Activated naive CD4-positive, alpha-beta T cell treated with anti-CD3 and anti-CD28 coated beads for 36 hours (primary cell): Measurements from ENCODE around the gene LIPG. TPM values are rescaled to one million over a fixed set of nuclear protein-coding genes. Genes with fewer than 3 reads are reported as not detected.

Experiments used
- CTCF ChIA-PET: fragments of 350-600 bp; sonication (Branson Sonifier 250); formaldehyde crosslinking; loops from one replicate; lab custom pipeline; 2021; ENCODE audit warnings: antibody characterized with exemption; lab: Charles Lee
- DNase-seq: peaks from one replicate; pipeline ENCODE4 v3.0.0-alpha.2; 2020
- H3K27ac Mint-ChIP-seq: one replicate; pipeline ENCODE4 v1.8.0; 2021; ENCODE audit warnings: mild to moderate bottlenecking, mixed read lengths
- H3K27me3 Mint-ChIP-seq: one replicate; pipeline ENCODE4 v1.8.0; 2021; ENCODE audit warnings: low read depth, mixed read lengths
- H3K36me3 Mint-ChIP-seq: one replicate; pipeline ENCODE4 v1.8.0; 2021; ENCODE audit warnings: low read depth, mixed read lengths
- H3K4me1 Mint-ChIP-seq: one replicate; pipeline ENCODE4 v1.8.0; 2021; ENCODE audit warnings: low read depth, mixed read lengths
- H3K4me3 Mint-ChIP-seq: one replicate; pipeline ENCODE4 v1.8.0; 2021; ENCODE audit warnings: mild to moderate bottlenecking, moderate library complexity, mixed read lengths
- H3K9me3 Mint-ChIP-seq: one replicate; pipeline ENCODE4 v1.8.0; 2021; ENCODE audit warnings: mixed read lengths
- intact Hi-C: fragments of 100-400 bp; cut with micrococcal nuclease; formaldehyde crosslinking; loops from one replicate; pipeline ENCODE4 v1.15.1; 2023
- total RNA-seq, 2 experiments: library from RNA; stranded (reverse); gene quantifications; one replicate each; pipeline ENCODE4 v1.2.3, GENCODE V29; 2021

Gene LIPG
- total RNA-seq, 2 experiments from 2014 or later: 0.22 to 0.45 TPM

GRCh38 chr18:49524951-49525350, 36.9 kb upstream of the LIPG start:
- Mint-ChIP-seq H3K4me1 (no peaks in the 10 kb centered on the region), H3K27me3 (peaks cover 3% of the 10 kb centered on the region), H3K4me3 (no peak overlapping the region), H3K9me3 (no peaks in the 10 kb centered on the region), H3K36me3 (no peaks in the 10 kb centered on the region), H3K27ac (no peak overlapping the region)
- CTCF ChIA-PET: interaction anchor here (0.6 to 1.3 kb wide), 2 partner anchors 15 to 715 kb away, joined by 3 to 6 read pairs; no protein-coding TSS in a partner anchor
- no peak for DNase-seq
- intact Hi-C loops: loop anchor here (5.0 kb wide), 1 partner anchor 242 kb away; no protein-coding TSS in a partner anchor

GRCh38 chr18:49525981-49526380, 35.9 kb upstream of the LIPG start:
- intact Hi-C loops: no loop called here
- H3K27ac Mint-ChIP-seq: no peak overlapping the region
- no peak for DNase-seq
- no peak overlapping the region for H3K4me3 Mint-ChIP-seq
- H3K27me3 Mint-ChIP-seq: peaks cover 6% of the 10 kb centered on the region
- CTCF ChIA-PET: no interaction called here
- no peaks in the 10 kb centered on the region for H3K9me3 Mint-ChIP-seq
- no peaks in the 10 kb centered on the region for H3K4me1 Mint-ChIP-seq
- no peaks in the 10 kb centered on the region for H3K36me3 Mint-ChIP-seq

- no peaks in the 10 kb centered on the region for H3K36me3 Mint-ChIP-seq
- DNase-seq: no peak
- no peak overlapping the region for H3K27ac Mint-ChIP-seq
- H3K27me3 Mint-ChIP-seq: peaks cover 6% of the 10 kb centered on the region
- intact Hi-C loops: no loop called here
- CTCF ChIA-PET: interaction anchor here (0.6 to 1.3 kb wide), 3 partner anchors 332 to 1116 kb away, joined by 3 read pairs; no protein-coding TSS in a partner anchor
- no peaks in the 10 kb centered on the region for H3K9me3 Mint-ChIP-seq
- no peaks in the 10 kb centered on the region for H3K4me1 Mint-ChIP-seq
- H3K4me3 Mint-ChIP-seq: no peak overlapping the region
Measured at GRCh38 chr18:49527631-49528327, 34.1 kb upstream of the LIPG start.

GRCh38 chr18:49529596-49529995, 32.3 kb upstream of the LIPG start:
- peaks cover 1% of the 10 kb centered on the region for H3K9me3 Mint-ChIP-seq
- H3K4me3 Mint-ChIP-seq: no peak overlapping the region
- no peaks in the 10 kb centered on the region for H3K4me1 Mint-ChIP-seq
- CTCF ChIA-PET: interaction anchor here (1.0 kb wide), 1 partner anchor 23 kb away, joined by 3 read pairs; no protein-coding TSS in a partner anchor
- intact Hi-C loops: no loop called here
- DNase-seq: no peak
- H3K36me3 Mint-ChIP-seq: no peaks in the 10 kb centered on the region
- no peak overlapping the region for H3K27ac Mint-ChIP-seq
- H3K27me3 Mint-ChIP-seq: peaks cover 9% of the 10 kb centered on the region

GRCh38 chr18:49531678-49532153, 30.1 kb upstream of the LIPG start:
- no peak overlapping the region for H3K27ac Mint-ChIP-seq
- intact Hi-C loops: no loop called here
- no peak overlapping the region for H3K4me3 Mint-ChIP-seq
- CTCF ChIA-PET: no interaction called here
- peaks cover 9% of the 10 kb centered on the region for H3K27me3 Mint-ChIP-seq
- DNase-seq: no peak
- no peaks in the 10 kb centered on the region for H3K36me3 Mint-ChIP-seq
- H3K9me3 Mint-ChIP-seq: peaks cover 2% of the 10 kb centered on the region
- no peaks in the 10 kb centered on the region for H3K4me1 Mint-ChIP-seq

- intact Hi-C loops: no loop called here
- H3K4me1 Mint-ChIP-seq: no peaks in the 10 kb centered on the region
- peaks cover 2% of the 10 kb centered on the region for H3K9me3 Mint-ChIP-seq
- no peak overlapping the region for H3K27ac Mint-ChIP-seq
- peaks cover 5% of the 10 kb centered on the region for H3K27me3 Mint-ChIP-seq
- CTCF ChIA-PET: interaction anchor here (0.6 kb wide), 1 partner anchor 294 kb away, joined by 5 read pairs; no protein-coding TSS in a partner anchor
- no peak for DNase-seq
- H3K36me3 Mint-ChIP-seq: no peaks in the 10 kb centered on the region
- H3K4me3 Mint-ChIP-seq: no peak overlapping the region
Measured at GRCh38 chr18:49534846-49535601, 26.8 kb upstream of the LIPG start.

GRCh38 chr18:49537232-49537896, 24.5 kb upstream of the LIPG start:
- Mint-ChIP-seq H3K9me3 (peaks cover 2% of the 10 kb centered on the region), H3K36me3 (no peaks in the 10 kb centered on the region), H3K27ac (no peak overlapping the region), H3K4me1 (no peaks in the 10 kb centered on the region), H3K27me3 (peaks cover 2% of the 10 kb centered on the region), H3K4me3 (no peak overlapping the region)
- intact Hi-C loops: no loop called here
- CTCF ChIA-PET: no interaction called here
- no peak for DNase-seq

GRCh38 chr18:49544362-49544761, 17.5 kb upstream of the LIPG start:
- CTCF ChIA-PET: no interaction called here
- Mint-ChIP-seq H3K4me1 (no peaks in the 10 kb centered on the region), H3K27me3 (peaks cover 3% of the 10 kb centered on the region), H3K4me3 (no peak overlapping the region), H3K9me3 (no peaks in the 10 kb centered on the region), H3K36me3 (no peaks in the 10 kb centered on the region), H3K27ac (no peak overlapping the region)
- DNase-seq: no peak
- intact Hi-C loops: no loop called here

GRCh38 chr18:49546278-49546677, 15.6 kb upstream of the LIPG start:
- CTCF ChIA-PET: interaction anchor here (0.5 to 1.6 kb wide), 3 partner anchors 11 to 468 kb away, joined by 3 to 4 read pairs (median 4); no protein-coding TSS in a partner anchor
- Mint-ChIP-seq H3K9me3 (no peaks in the 10 kb centered on the region), H3K27me3 (peaks cover 7% of the 10 kb centered on the region), H3K4me3 (no peak overlapping the region), H3K27ac (no peak overlapping the region), H3K36me3 (no peaks in the 10 kb centered on the region), H3K4me1 (no peaks in the 10 kb centered on the region)
- intact Hi-C loops: no loop called here
- no peak for DNase-seq

- H3K36me3 Mint-ChIP-seq: no peaks in the 10 kb centered on the region
- no peak overlapping the region for H3K27ac Mint-ChIP-seq
- DNase-seq: no peak
- no peak overlapping the region for H3K4me3 Mint-ChIP-seq
- no peaks in the 10 kb centered on the region for H3K4me1 Mint-ChIP-seq
- no peaks in the 10 kb centered on the region for H3K9me3 Mint-ChIP-seq
- peaks cover 12% of the 10 kb centered on the region for H3K27me3 Mint-ChIP-seq
- intact Hi-C loops: no loop called here
- CTCF ChIA-PET: interaction anchor here (0.5 to 1.3 kb wide), 2 partner anchors 11 to 467 kb away, joined by 3 to 4 read pairs; no protein-coding TSS in a partner anchor
Measured at GRCh38 chr18:49546719-49547273, 15.1 kb upstream of the LIPG start.

- Mint-ChIP-seq H3K4me3 (no peak overlapping the region), H3K9me3 (no peaks in the 10 kb centered on the region), H3K27me3 (peaks cover 14% of the 10 kb centered on the region), H3K36me3 (no peaks in the 10 kb centered on the region), H3K4me1 (no peaks in the 10 kb centered on the region), H3K27ac (no peak overlapping the region)
- DNase-seq: no peak
- CTCF ChIA-PET: interaction anchor here (0.7 kb wide), 1 partner anchor 76 kb away, joined by 5 read pairs; no protein-coding TSS in a partner anchor
- intact Hi-C loops: no loop called here
Measured at GRCh38 chr18:49547701-49548100, 14.2 kb upstream of the LIPG start.

GRCh38 chr18:49548229-49548636, 13.6 kb upstream of the LIPG start:
- Mint-ChIP-seq H3K27ac (no peak overlapping the region), H3K9me3 (no peaks in the 10 kb centered on the region), H3K36me3 (no peaks in the 10 kb centered on the region), H3K27me3 (peaks cover 17% of the 10 kb centered on the region), H3K4me3 (no peak overlapping the region), H3K4me1 (no peaks in the 10 kb centered on the region)
- DNase-seq: no peak
- CTCF ChIA-PET: no interaction called here
- intact Hi-C loops: no loop called here
